ENCODE data around the gene ANKRD45. TPM values are rescaled to one million over a fixed set of nuclear protein-coding genes. Genes with fewer than 3 reads are reported as not detected.
"Not testable (repeated sequence)": the region's sequence is repeated elsewhere in the genome, so short reads cannot be mapped to it uniquely, and the experiment has no call there.

Gene ANKRD45, protein sequence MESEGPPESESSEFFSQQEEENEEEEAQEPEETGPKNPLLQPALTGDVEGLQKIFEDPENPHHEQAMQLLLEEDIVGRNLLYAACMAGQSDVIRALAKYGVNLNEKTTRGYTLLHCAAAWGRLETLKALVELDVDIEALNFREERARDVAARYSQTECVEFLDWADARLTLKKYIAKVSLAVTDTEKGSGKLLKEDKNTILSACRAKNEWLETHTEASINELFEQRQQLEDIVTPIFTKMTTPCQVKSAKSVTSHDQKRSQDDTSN
- total RNA-seq (2014; rRNA removed; shearing (Covaris generic)): 0.08 TPM in 1 of 2 replicates, not detected in the other

DNA sequence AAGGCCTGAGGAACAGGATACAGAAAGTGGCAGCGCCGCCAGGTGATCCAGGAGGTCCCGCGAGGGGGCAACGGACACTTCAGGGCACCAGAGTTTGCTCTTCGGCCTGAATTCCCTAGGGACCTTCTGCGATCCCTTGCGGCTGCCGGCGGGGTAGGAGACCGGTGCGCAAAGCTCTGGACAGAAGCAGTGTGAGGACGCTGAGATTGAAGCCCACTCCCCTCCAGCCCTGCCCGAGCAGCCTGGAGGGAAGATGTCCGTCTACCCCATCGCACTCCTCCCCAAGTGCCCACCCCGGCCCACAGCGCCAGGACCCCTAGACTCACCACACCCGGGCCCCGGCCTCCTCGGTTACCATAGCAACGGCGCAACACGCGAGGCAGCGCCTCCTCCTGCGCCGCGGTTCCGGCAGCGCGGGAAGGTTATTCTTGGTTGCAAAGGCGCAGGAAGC lies at the start of gene ANKRD45:
TSS of gene ANKRD45 (minus strand) at position 361 of the 451 bp plus-strand sequence. CDS start 10,433 bp downstream, outside the sequence.
- DNase-seq (ENCODE audit: low spot score): no peak

DNA sequence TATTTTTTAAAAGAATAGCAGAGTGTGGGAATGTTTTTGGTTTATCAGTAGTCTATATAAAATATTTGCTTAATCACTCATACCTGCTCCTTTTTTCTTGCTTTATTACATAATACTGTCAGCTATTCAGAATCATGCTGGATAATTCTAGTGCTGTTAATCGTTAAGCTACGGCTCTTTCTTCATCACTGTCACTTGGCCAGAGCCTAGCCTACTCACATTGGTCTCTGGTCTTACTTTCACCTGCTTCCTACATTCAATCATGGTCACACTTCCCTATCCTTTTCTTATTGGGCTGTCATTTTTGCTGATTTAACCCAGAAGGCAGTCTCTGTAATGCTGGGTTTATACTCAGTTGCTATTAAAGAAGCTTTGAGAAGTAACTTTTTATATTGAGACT lies 47.6 kb upstream of the ANKRD45 start:
- no peak for DNase-seq (ENCODE audit: low spot score)

DNA sequence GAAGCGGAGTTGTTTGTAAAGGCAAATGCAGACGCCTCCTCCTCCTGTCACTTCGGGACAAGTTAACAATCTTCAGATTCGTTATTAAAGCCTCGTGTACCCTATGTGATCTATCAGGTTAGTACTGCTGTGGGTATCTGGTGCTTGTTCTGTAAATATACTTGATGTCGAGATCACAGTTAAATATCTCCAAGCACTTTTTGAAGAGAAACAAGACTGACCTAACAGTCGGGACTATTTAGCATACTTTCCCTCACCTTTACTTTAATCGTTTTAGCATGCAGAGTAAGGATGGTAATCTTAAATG lies 45.8 kb upstream of the ANKRD45 start:
- no peak for DNase-seq (ENCODE audit: low spot score)

DNA sequence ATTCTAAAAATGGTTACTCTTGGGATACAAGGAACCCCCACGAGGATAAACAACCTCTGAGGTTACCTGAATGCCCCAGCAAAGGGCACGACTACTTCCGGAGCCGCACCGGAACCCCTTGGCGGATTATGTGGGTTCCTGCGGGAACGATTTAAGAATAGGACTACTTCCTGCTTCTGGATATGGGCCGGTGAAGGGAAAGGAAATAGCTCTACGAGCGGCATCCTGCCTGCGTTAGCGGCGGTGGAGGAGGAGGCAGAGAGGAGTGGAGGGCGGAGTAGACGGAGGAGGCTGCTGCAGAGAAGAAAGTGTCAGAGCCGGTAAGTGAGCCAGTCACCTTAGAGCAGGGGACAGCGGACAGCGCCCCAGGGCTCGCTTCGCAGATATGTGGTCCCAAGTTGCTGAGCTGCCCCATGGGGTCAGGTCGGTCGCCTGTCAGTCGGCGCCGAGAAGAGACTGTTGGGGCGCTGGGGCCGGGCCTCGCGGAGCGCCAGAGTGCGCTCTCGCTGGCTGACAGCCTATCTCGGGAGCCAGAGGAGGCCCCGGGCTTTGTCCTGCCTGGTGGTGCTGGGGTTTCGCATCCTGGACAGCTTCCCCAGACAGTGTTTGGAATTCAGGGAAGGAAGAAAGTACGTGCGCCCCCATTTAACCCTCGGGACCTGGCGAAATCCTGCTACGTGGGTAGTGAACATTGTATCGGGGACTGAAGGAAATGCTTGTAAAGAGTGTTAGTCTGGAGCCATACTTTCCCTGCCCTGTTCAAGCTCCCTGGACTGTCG lies 45.3 kb upstream of the ANKRD45 start, which contains the start of gene KLHL20:
TSS of gene KLHL20 (plus strand) at position 223 of the 779 bp plus-strand sequence. CDS start 1,063 bp downstream, outside the sequence.
- DNase-seq (ENCODE audit: low spot score): peak; percentile 86

DNA sequence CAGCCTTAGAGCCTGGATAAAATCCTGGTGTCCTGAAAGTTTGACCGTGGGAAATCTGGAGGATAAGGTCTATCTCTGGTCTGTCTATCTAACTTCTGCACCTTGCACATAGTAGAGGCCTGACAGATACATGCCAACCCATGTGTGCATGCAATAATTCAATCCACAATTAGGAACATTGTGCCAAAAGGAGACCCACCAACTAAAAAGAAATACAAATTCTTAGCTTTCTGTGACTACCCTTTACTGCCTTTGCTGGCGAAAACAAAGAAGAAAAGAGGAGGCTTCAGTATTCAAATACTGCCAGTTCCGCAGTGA lies 44.7 kb upstream of the ANKRD45 start:
- DNase-seq (ENCODE audit: low spot score): no peak

DNA sequence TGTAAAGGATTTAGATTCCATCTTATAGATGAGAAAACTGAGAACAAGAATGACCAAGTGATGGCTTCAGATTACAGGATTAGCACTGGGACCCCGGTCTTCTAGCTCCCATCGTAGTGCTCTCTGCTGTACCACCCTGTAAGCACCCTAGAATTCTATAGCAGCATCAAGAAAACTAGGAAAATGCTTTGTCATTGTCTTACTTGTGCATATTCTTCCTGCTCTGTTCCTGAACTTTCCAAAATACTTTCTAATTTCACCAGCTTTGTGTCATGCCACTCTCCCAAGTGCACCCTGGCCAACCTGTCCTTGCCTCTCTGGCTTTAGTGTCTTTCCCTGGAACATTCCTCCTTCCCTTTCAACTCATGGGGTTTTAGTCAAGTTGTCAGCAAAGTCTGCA lies 39.1 kb upstream of the ANKRD45 start:
- DNase-seq (ENCODE audit: low spot score): no peak

DNA sequence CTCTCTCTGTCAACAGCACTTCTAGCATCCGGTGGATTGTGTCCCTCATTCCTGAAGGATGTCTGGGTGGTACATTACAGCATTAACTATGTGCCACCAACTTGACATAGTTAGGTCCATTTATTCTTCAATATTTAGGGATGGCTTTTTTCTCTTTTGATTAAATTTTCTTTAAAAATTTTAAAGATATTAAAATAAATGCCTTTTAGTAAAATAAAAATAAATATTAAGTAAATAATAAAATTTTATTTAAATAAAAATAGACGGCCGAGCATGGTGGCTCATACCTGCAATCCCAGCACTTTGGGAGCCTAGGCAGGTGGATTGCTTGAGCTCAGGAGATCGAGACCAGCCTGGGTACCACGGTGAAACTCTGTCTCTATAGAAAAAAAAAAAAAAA lies 35.5 kb upstream of the ANKRD45 start:
- no peak for DNase-seq (ENCODE audit: low spot score)

DNA sequence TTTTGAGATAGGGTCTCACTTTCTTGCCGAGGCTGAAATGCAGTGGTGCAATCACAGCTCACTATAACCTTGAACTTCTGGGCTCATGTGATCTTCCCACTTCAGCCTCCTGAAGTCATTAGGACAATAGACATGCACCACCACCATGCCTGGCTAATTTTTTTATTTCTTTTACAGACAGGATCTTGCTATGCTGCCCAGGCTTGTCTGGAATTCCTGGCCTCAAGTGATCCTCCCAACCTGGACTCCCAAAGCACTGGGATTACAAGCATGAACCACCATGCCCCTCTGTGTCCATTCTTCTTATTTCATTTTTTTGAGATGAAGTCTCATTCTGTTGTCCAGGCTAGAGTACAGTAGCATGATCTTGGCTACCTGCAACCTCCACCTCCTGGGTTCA lies 33.1 kb upstream of the ANKRD45 start:
- no peak for DNase-seq (ENCODE audit: low spot score)

DNA sequence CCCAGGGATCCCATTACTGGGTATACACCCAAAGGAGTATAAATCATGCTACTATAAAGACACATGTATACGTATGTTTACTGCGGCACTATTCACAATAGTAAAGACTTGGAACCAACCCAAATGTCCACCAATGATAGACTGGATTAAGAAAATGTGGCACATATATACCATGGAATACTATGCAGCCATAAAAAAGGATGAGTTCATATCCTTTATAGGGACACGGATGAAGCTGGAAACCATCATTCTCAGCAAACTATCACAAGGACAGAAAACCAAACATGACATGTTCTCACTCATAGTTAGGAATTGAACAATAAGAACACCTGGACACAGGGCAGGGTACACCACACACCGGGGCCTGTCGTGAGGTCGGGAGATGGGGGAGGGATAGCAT lies 31.6 kb upstream of the ANKRD45 start:
- not testable (repeated sequence) for DNase-seq (ENCODE audit: low spot score)

DNA sequence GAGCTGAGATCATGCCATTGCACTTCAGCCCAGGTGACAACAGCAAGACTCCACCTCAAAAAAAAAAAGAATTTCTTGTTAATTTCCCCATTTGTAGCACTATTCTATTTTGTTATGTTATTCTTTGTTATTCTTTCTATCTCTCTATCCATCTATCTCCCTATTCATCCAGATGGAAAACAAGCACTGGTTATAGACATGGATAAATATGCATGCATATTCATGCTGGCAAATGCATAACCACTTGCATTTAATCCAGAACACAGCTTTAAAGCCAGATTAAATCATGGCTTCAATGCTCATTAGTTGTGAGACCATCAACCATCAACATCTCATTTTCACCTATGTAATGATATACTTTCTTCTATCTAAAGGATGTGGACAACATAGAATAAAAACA lies 23.6 kb upstream of the ANKRD45 start:
- no peak for DNase-seq (ENCODE audit: low spot score)

DNA sequence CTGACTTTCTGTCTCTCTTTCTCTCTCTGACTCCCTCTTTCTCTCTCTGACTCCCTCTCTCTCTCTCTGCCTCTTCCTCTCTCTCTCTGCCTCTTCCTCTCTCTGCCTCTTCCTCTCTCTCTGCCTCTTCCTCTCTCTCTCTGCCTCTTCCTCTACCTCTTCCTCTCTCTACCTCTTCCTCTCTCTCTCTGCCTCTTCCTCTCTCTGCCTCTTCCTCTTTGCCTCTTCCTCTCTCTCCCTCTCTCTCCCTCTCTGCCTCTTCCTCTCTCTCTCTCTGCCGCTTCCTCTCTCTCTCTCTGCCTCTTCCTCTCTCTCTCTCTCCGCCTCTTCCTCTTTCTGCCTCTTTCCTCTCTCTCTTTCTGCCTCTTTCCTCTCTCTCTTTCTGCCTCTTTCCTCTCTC lies 18.6 kb upstream of the ANKRD45 start:
- no peak for DNase-seq (ENCODE audit: low spot score)

DNA sequence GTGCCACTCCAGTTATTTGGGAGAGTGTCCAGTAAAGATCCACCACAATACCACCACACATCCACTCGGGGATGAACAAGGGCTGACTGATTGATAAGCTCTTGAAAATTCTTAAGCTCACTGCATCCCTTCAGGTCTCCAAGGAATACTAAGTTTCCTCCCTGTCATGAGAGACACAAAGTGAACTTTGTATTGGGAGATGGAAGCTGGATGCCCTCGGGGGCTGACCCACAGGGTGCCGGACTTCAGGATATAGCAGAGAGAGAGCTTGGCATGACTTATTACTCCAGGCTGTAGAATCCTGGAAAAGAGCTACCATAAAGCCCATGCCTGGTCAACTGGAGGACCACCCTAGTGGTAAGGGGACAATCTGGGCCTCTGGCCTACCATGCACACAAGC lies 15.5 kb upstream of the ANKRD45 start:
- DNase-seq (ENCODE audit: low spot score): not testable (repeated sequence)

DNA sequence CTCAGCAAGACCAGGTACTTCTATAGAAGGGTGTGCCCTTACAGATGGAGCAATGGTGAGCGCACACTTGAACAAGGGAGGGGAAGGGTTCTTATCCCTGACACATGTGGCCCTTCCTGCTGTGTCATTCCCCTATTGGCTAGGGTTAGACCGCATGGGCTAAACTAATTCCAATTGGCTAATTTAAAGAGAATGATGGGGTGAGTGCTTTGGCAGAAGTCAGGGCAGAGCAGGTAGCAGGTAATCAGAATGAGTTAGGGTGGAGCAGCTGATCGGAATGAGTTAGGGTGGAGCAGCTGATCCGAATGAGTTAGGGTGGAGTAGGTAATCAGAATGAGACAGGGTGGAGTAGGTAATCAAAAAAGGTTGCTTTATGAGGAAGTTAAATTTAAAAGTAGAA lies 14.2 kb upstream of the ANKRD45 start:
- DNase-seq (ENCODE audit: low spot score): not testable (repeated sequence)

DNA sequence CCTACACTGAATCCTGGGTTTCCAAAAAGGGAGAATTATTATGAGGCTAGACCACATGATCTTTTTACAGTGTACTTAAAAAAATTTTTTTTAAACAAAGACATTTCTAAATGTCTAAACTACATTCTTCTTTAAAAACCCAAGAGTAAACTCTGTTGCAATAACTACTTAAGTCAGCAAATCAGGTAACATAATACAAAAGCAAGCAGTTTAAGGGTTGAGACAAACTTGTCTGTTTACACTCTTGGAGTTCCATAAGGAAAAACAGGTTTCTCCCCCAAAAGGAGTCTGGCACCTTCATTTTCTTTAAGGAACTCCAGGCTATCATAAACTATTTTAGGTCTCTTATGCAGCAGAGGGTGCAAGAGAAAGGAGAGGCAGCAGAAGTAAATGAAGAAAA lies 12.5 kb upstream of the ANKRD45 start:
- peak; percentile 41 for DNase-seq (ENCODE audit: low spot score)

DNA sequence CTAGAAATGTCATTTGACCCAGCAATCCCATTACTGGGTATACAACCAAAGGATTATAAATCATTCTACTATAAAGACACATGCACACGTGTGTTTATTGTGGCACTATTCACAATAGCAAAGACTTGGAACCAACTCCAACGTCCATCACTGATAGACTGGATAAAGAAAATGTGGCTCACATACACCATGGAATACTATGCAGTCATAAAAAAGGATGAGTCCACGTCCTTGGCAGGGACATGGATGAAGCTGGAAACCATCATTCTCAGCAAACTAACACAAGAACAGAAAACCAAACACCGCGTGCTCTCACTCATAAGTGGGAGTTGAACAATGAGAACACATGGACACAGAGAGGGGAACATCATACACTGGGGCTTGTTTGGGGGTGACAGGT lies 10.5 kb upstream of the ANKRD45 start:
- DNase-seq (ENCODE audit: low spot score): not testable (repeated sequence)

DNA sequence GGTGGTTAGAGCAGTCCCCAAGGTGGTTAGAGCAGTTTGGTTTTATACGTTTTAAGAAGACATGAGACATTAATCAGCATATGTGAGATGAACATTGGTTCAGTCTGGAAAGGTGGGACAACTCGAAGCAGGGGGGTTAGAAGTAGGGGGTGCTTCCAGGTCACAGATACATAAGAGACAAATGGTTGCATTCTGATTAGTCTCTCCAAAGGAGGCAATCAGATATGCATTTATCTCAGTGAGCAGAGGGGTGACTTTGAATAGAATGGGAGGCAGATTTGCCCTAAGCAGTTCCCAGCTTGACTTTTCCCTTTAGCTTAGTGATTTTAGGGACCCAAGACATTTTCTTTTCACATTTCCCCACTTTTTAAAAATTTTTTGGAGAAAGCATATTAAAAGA lies 4.8 kb upstream of the ANKRD45 start:
- not testable (repeated sequence) for DNase-seq (ENCODE audit: low spot score)

DNA sequence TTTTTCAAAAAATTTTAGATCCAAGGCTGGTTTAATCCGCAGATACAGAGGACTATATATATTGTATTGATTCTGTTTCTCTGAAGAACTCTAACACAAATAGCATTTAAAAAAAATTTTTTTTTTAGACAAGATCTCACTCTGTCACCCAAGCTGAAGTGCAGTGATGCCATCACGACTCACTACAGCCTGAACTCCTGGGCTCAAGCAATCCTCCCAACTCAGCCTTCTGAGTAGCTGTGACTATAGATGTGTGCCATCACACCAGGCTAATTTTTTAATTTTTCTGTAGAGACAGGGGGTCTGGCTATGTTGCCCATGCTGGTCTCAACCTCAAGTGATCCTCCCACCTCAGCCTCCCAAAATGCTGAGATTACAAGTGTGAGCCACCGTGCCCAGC lies 3.0 kb downstream of the ANKRD45 start:
- DNase-seq (ENCODE audit: low spot score): no peak

DNA sequence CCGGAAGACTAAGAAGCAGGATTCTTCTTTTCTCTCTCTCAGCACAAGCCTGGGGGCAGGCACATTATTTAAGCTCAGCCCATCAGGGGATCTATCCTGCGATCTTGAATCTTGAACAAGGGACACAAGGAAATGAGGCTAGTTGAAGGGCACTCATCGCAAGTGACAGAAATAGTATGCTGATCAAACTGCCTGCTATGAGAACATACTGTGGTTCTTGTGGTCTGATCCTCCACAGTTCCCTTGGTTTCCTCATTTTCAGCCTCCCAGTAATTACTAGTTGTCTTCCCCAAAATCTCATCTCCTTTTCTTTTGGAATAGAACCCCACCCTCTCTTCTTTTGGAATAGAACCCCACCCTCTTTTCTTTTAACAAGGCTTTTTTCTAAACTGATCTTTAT lies 6.5 kb downstream of the ANKRD45 start:
- DNase-seq (ENCODE audit: low spot score): no peak

DNA sequence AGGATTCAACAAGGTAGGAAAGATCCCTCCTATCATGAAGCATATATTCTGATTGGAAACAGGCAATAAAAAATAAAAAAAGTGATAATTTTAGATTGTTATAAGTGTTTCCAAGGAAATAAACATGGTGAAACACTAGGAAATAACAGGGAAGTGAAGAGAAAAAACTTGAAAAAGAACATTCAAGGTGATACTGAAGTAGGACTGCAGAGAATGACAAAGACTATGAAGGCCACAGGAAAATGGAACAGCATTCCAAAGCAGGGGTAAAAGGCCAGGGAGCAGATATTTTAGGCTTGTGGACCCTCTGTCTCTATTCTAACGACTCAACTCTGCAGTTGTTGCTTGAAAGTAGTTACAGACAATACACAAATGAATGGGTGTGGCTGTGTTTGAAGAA lies 7.9 kb downstream of the ANKRD45 start:
- no peak for DNase-seq (ENCODE audit: low spot score)

DNA sequence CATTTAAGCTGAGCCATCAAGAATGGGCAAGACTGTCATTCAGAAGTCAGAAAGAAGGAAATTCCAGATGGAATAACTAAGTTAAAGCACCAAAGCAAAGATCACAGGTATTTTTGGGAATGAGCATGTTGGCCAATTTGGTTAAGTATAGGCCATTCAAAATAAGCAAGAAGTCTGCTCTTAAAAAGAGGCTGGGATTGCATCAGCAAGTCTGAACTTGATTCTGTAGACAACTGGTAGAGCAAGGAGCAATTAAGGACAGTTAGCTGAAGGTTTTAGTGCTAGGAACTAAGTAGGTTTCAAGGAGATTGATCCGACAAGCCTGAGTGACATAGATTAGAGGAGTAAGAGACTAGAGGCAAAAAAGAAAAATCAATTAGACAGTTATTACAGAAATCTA lies 8.4 kb downstream of the ANKRD45 start:
- DNase-seq (ENCODE audit: low spot score): no peak

DNA sequence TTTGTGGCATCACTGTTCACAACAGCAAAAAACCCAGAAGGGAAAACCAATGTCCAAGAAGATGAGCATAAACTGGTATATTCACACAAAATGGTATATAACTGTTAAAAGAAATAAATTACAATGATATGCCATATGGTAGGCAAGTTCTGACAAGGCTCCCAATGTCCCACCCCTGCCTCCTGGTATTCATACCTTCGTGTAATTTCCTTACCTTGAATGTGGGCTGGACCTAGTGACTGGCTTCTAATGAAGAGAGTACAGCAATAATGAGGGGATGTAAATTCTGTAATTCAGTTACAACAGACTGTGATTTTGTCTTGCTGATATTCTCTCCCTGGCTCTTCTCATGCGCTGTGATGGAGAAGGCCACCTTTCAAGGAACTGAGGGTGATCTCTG lies 9.3 kb downstream of the ANKRD45 start:
- DNase-seq (ENCODE audit: low spot score): no peak

DNA sequence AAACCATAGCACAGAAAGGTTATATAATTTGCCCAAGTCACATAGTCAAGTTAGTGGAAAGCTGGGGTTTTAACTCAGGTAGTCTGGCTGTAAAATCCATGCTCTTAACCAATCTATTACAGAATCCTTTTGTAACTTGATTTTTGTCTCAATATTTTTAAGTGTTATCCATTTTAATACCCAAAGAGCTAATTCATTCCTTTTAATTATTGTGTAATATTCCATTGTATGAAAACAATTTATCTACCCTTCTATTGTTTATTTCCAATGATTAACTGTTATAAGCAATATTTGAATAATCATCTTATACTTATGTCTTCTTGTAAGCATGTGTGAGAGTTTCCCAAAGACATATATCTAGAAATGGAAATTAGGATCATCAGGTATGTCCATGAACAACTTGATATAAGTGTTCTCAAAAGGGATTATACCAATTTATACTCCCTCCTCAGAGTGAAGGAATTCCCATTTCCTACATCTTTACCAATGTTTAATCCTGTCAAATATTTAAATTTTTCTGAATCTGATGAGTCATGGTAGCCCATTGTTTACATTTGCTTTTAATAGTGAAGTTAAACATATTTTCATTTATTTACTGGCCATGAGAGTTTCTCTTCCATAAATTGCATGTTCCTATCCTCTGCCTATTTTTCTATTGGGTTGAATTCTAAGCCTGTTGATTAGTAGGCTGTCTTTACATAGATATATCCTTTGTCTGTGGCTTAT lies 20.6 kb downstream of the ANKRD45 start:
- no peak for DNase-seq (ENCODE audit: low spot score)

DNA sequence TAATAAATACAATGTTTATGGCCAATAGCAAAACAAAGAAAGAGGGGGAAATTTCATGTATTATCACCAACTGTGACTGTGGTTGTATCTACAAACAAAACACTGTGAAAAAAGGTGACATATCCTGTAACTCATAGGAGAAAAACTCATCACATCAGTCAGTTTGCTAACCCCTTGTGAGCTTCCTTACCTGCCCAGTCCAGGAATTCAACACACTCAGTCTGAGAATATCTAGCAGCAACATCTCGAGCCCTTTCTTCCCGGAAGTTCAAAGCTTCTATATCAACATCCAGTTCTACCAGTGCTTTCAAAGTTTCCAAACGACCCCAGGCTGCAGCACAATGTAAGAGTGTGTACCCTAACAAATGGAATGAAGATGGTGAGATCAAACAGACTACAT lies 23.0 kb downstream of the ANKRD45 start:
- DNase-seq (ENCODE audit: low spot score): no peak
